Measurements from ENCODE around the gene ST3GAL3. TPM values are rescaled to one million over a fixed set of nuclear protein-coding genes. Genes with fewer than 3 reads are reported as not detected.
A peak's percentile ranks its signal among the peaks of the same experiment; 100 is the strongest.

Gene ST3GAL3
- total RNA-seq, 1 experiment from 2014 or later, result 26.0 TPM

GRCh38 chr1:43779805-43780403 lies 72.6 kb downstream of the ST3GAL3 start:
- no TSS peak for BruUV-seq (replicated peaks)
- Histone ChIP-seq H3K4me3 (ENCODE audit: low read depth in 2 of 2, low read length in 2 of 2) (no peak overlapping the region), H3K9me3 (ENCODE audit: control insufficient read depth, insufficient read depth, low read depth, low read length) (no peaks in the 10 kb centered on the region), H3K36me3 (ENCODE audit: control insufficient read depth, insufficient read depth, low read length) (no peaks in the 10 kb centered on the region), H3K27me3 (ENCODE audit: control insufficient read depth, insufficient read depth, low read length) (no peaks in the 10 kb centered on the region), H3K4me1 (ENCODE audit: control insufficient read depth, insufficient read depth, low read length) (no peaks in the 10 kb centered on the region), H3K27ac (ENCODE audit: low read length) (no peak overlapping the region)
- CTCF ChIA-PET, result no interaction called here
- in situ Hi-C loops (cut with HindIII; ENCODE audit: low pct_unique_long_range_greater_than_20kb, low sequenced_read_pairs), result no loop called here
- ATAC-seq (no peak), DNase-seq (ENCODE audit: low read depth, low spot score) (no peak)
- no peak for TF ChIP-seq CTCF (IDR thresholded peaks at IDR 0.05)
- no peak for TF ChIP-seq REST (IDR thresholded peaks at IDR 0.05; ENCODE audit: insufficient read depth in 1 of 2, low read depth in 2 of 2, low read length in 1 of 2)
- TF ChIP-seq TCF7L2 (IDR thresholded peaks at IDR 0.05; ENCODE audit: low read depth, low read length), result no peak
- no peak for TF ChIP-seq SIN3A (IDR thresholded peaks at IDR 0.05; ENCODE audit: borderline replicate concordance, insufficient read depth, low read depth, low read length)
- no peak for TF ChIP-seq POLR2AphosphoS5 (IDR thresholded peaks at IDR 0.05; ENCODE audit: low read depth, low read length)
- POLR2A ChIA-PET, result no interaction called here
- intact Hi-C loops (cut with micrococcal nuclease; ENCODE audit: unreplicated experiment), result no loop called here

GRCh38 chr1:43781574-43781973 lies 74.2 kb downstream of the ST3GAL3 start:
- Histone ChIP-seq H3K27me3 (ENCODE audit: control insufficient read depth, insufficient read depth, low read length) (no peaks in the 10 kb centered on the region), H3K4me3 (ENCODE audit: low read depth in 2 of 2, low read length in 2 of 2) (no peak overlapping the region), H3K4me1 (ENCODE audit: control insufficient read depth, insufficient read depth, low read length) (no peaks in the 10 kb centered on the region), H3K9me3 (ENCODE audit: control insufficient read depth, insufficient read depth, low read depth, low read length) (no peaks in the 10 kb centered on the region), H3K36me3 (ENCODE audit: control insufficient read depth, insufficient read depth, low read length) (no peaks in the 10 kb centered on the region), H3K27ac (ENCODE audit: low read length) (no peak overlapping the region)
- intact Hi-C loops (cut with micrococcal nuclease; ENCODE audit: unreplicated experiment) (no loop called here), in situ Hi-C loops (cut with HindIII; ENCODE audit: low pct_unique_long_range_greater_than_20kb, low sequenced_read_pairs) (no loop called here)
- no peak for TF ChIP-seq TCF7L2 (IDR thresholded peaks at IDR 0.05; ENCODE audit: low read depth, low read length)
- no peak for ATAC-seq
- ChIA-PET POLR2A (no interaction called here), CTCF (no interaction called here)
- BruUV-seq (replicated peaks), result no TSS peak
- DNase-seq (ENCODE audit: low read depth, low spot score), result no peak

GRCh38 chr1:43783096-43783670 lies 75.8 kb downstream of the ST3GAL3 start:
- ChIA-PET CTCF (interaction anchor here (0.6 kb wide), 2 partner anchors 20 to 249 kb away, joined by 3 read pairs; no protein-coding TSS in a partner anchor), POLR2A (no interaction called here)
- intact Hi-C loops (cut with micrococcal nuclease; ENCODE audit: unreplicated experiment) (no loop called here), in situ Hi-C loops (cut with HindIII; ENCODE audit: low pct_unique_long_range_greater_than_20kb, low sequenced_read_pairs) (no loop called here)
- Histone ChIP-seq H3K36me3 (ENCODE audit: control insufficient read depth, insufficient read depth, low read length) (no peaks in the 10 kb centered on the region), H3K9me3 (ENCODE audit: control insufficient read depth, insufficient read depth, low read depth, low read length) (no peaks in the 10 kb centered on the region), H3K4me3 (ENCODE audit: low read depth in 2 of 2, low read length in 2 of 2) (no peak overlapping the region), H3K27me3 (ENCODE audit: control insufficient read depth, insufficient read depth, low read length) (no peaks in the 10 kb centered on the region), H3K27ac (ENCODE audit: low read length) (no peak overlapping the region), H3K4me1 (ENCODE audit: control insufficient read depth, insufficient read depth, low read length) (no peaks in the 10 kb centered on the region)
- ATAC-seq, result peak; percentile 59; the same call in 1 of the 2 replicates
- no TSS peak for BruUV-seq (replicated peaks)
- no peak for DNase-seq (ENCODE audit: low read depth, low spot score)
- TF ChIP-seq TCF7L2 (IDR thresholded peaks at IDR 0.05; ENCODE audit: low read depth, low read length) (no peak), CTCF (IDR thresholded peaks at IDR 0.05) (no peak), SIN3A (IDR thresholded peaks at IDR 0.05; ENCODE audit: borderline replicate concordance, insufficient read depth, low read depth, low read length) (no peak), POLR2AphosphoS5 (IDR thresholded peaks at IDR 0.05; ENCODE audit: low read depth, low read length) (no peak), REST (IDR thresholded peaks at IDR 0.05; ENCODE audit: insufficient read depth in 1 of 2, low read depth in 2 of 2, low read length in 1 of 2) (no peak)
